IMR-90 (cell line): ENCODE measurements around the gene RRP9. TPM values are rescaled to one million over a fixed set of nuclear protein-coding genes. Genes with fewer than 3 reads are reported as not detected.

Experiments
- ATAC-seq: fragments of 200-7000 bp; cut with Tn5 transposase; 2 replicates; pipeline ENCODE4 v1.9.1; 2020; ENCODE audit warnings: low read depth, mild to moderate bottlenecking, moderate library complexity
- BruUV-seq: library from RNA; stranded (reverse); fragments of 400-500 nt; replicated peaks from 2 replicates; lab custom pipeline; 2021; lab: Mats Ljungman, UMichigan
- CTCF ChIA-PET: fragments of 300-600 bp; formaldehyde crosslinking; extraction: SDS; loops from one replicate; lab custom pipeline; 2021; ENCODE audit warnings: antibody characterized with exemption; lab: Yijun Ruan, JAX
- POLR2A ChIA-PET: fragments of 300-600 bp; sonication (Branson Sonifier 250); formaldehyde crosslinking; loops from one replicate; lab custom pipeline; 2022; ENCODE audit warnings: antibody characterized with exemption; ENCODE audit not compliant: unreplicated experiment; lab: Charles Lee
- DNase-seq: peaks from one replicate; pipeline ENCODE4 v3.0.0; 2013
- H2AFZ ChIP-seq: replicated peaks from 2 replicates; pipeline ENCODE3; 2013; ENCODE audit warnings: low read length, mild to moderate bottlenecking; ENCODE audit not compliant: poor library complexity
- H2AK5ac ChIP-seq: 2 replicates; pipeline ENCODE4 v1.6.1; 2013; ENCODE audit warnings: low read depth, low read length, inconsistent platforms
- H2AK9ac ChIP-seq: replicated peaks from 2 replicates; pipeline ENCODE3; 2013; ENCODE audit warnings: mild to moderate bottlenecking, low read depth, low read length, moderate library complexity; ENCODE audit not compliant: poor library complexity
- H2BK120ac ChIP-seq: 2 replicates; pipeline ENCODE4 v1.6.1; 2013; ENCODE audit warnings: low read depth, low read length, inconsistent platforms
- H2BK15ac ChIP-seq: 3 replicates; pipeline ENCODE4 v1.6.1; 2013; ENCODE audit warnings: low read depth, low read length, inconsistent platforms
- H2BK20ac ChIP-seq: 2 replicates; pipeline ENCODE4 v1.6.1; 2013; ENCODE audit warnings: low read depth, mild to moderate bottlenecking, inconsistent platforms, low read length, moderate library complexity
- H2BK5ac ChIP-seq: 2 replicates; pipeline ENCODE4 v1.6.1; 2013; ENCODE audit warnings: mild to moderate bottlenecking, low read depth, low read length, inconsistent platforms; ENCODE audit not compliant: poor library complexity, severe bottlenecking
- H3K14ac ChIP-seq: replicated peaks from 2 replicates; pipeline ENCODE4 v1.6.1; 2013; ENCODE audit warnings: low read depth, low read length, inconsistent platforms
- H3K18ac ChIP-seq: 2 replicates; pipeline ENCODE4 v1.6.1; 2013; ENCODE audit warnings: low read depth, low read length, control low read depth
- H3K23ac ChIP-seq: 2 replicates; pipeline ENCODE4 v1.6.1; 2013; ENCODE audit warnings: low read depth, low read length, inconsistent platforms
- H3K27ac ChIP-seq: 2 replicates; pipeline ENCODE4 v1.5.1; 2013; ENCODE audit warnings: mild to moderate bottlenecking, control low read depth, low read length; ENCODE audit not compliant: insufficient read depth
- H3K27me3 ChIP-seq: 2 replicates; pipeline ENCODE4 v1.6.1; 2013; ENCODE audit warnings: low read length; ENCODE audit not compliant: control insufficient read depth, insufficient read depth
- H3K36me3 ChIP-seq: 2 replicates; pipeline ENCODE4 v1.6.1; 2013; ENCODE audit warnings: low read length, mixed read lengths; ENCODE audit not compliant: control insufficient read depth, insufficient read depth
- H3K4ac ChIP-seq: 2 replicates; pipeline ENCODE4 v1.6.1; 2013; ENCODE audit warnings: low read depth, low read length, inconsistent platforms
- H3K4me1 ChIP-seq: 2 replicates; pipeline ENCODE4 v1.6.1; 2013; ENCODE audit warnings: low read length, mixed read lengths; ENCODE audit not compliant: control insufficient read depth, insufficient read depth
- H3K4me2 ChIP-seq: 2 replicates; pipeline ENCODE4 v1.6.1; 2013; ENCODE audit warnings: low read depth, mild to moderate bottlenecking, control low read depth, low read length, moderate library complexity
- H3K4me3 ChIP-seq: 2 replicates; pipeline ENCODE4 v1.5.1; 2013; ENCODE audit warnings: low read depth, mild to moderate bottlenecking, control low read depth, low read length, moderate library complexity; ENCODE audit not compliant: insufficient read depth
- H3K56ac ChIP-seq: 2 replicates; pipeline ENCODE4 v1.6.1; 2013; ENCODE audit warnings: low read length, inconsistent platforms; ENCODE audit not compliant: insufficient read depth; ENCODE audit errors: extremely low read depth
- H3K79me1 ChIP-seq, 2 experiments: 2 replicates each; pipeline ENCODE4 v1.6.1; 2013; ENCODE audit warnings: low read length in 2 of 2, inconsistent platforms in 1 of 2, low read depth in 1 of 2
- H3K9ac ChIP-seq: 2 replicates; pipeline ENCODE4 v1.6.1; 2013; ENCODE audit warnings: low read depth, low read length, control low read depth
- H3K9me1 ChIP-seq: 2 replicates; pipeline ENCODE4 v1.6.1; 2013; ENCODE audit warnings: low read length, inconsistent platforms; ENCODE audit not compliant: insufficient read depth
- H3K9me3 ChIP-seq: 2 replicates; pipeline ENCODE4 v1.6.1; 2013; ENCODE audit warnings: low read length; ENCODE audit not compliant: control insufficient read depth, insufficient read depth
- H4K20me1 ChIP-seq: 2 replicates; pipeline ENCODE4 v1.6.1; 2013; ENCODE audit warnings: low read length, inconsistent platforms; ENCODE audit not compliant: insufficient read depth
- H4K5ac ChIP-seq: 2 replicates; pipeline ENCODE4 v1.6.1; 2013; ENCODE audit warnings: mild to moderate bottlenecking, low read depth, low read length, control low read depth
- H4K8ac ChIP-seq, 2 experiments: 2 replicates each; pipeline ENCODE4 v1.6.1; 2013; ENCODE audit warnings: low read depth in 2 of 2, low read length in 2 of 2, control low read depth in 1 of 2, inconsistent platforms in 1 of 2
- H4K91ac ChIP-seq: 2 replicates; pipeline ENCODE4 v1.6.1; 2013; ENCODE audit warnings: low read depth, low read length, inconsistent platforms; ENCODE audit not compliant: insufficient read depth
- CHD1 ChIP-seq: IDR thresholded peaks from 2 replicates; pipeline ENCODE4 v1.6.1; 2012; ENCODE audit warnings: low read depth, low read length, improper control_type of control experiment
- ELK1 ChIP-seq: fragments of 150-350 bp; IDR thresholded peaks from 2 replicates; pipeline ENCODE4 v1.6.1; 2016; ENCODE audit warnings: low read depth, mild to moderate bottlenecking, low read length, moderate library complexity, borderline replicate concordance
- FOS ChIP-seq: fragments of 150-350 bp; IDR thresholded peaks from 2 replicates; pipeline ENCODE4 v1.6.1; 2016; ENCODE audit warnings: low read depth, low read length
- MXI1 ChIP-seq: IDR thresholded peaks from 2 replicates; pipeline ENCODE4 v1.6.1; 2012; ENCODE audit warnings: low read depth, mild to moderate bottlenecking, low read length, moderate library complexity, borderline replicate concordance
- RCOR1 ChIP-seq: IDR thresholded peaks from 2 replicates; pipeline ENCODE4 v1.6.1; 2012; ENCODE audit warnings: mild to moderate bottlenecking, low read length, improper control_type of control experiment; ENCODE audit not compliant: insufficient replicate concordance
- RFX5 ChIP-seq: IDR thresholded peaks from 2 replicates; pipeline ENCODE4 v1.8.0; 2012; ENCODE audit warnings: low read depth, mild to moderate bottlenecking, low read length, moderate library complexity
- SMC3 ChIP-seq: fragments of 150-350 bp; IDR thresholded peaks from 2 replicates; pipeline ENCODE4 v1.6.1; 2016; ENCODE audit warnings: low read depth, mild to moderate bottlenecking, antibody characterized with exemption, low read length, moderate library complexity
- USF2 ChIP-seq: fragments of 150-350 bp; IDR thresholded peaks from 2 replicates; pipeline ENCODE4 v1.6.1; 2017; ENCODE audit warnings: mild to moderate bottlenecking, antibody characterized with exemption, low read length, low read depth
- WGBS, 2 experiments: methylation state at CpG; one replicate each; pipeline versions ENCODE4 v1.1.5 to v1.1.7; 2013; ENCODE audit warnings: missing lambda C conversion rate in 2 of 2; ENCODE audit not compliant: insufficient read length in 1 of 2; ENCODE audit errors: extremely low coverage in 2 of 2; 5-methylcytosine and 5-hydroxymethylcytosine counted together
- dilution Hi-C: fragments of 300-500 bp; cut with HindIII; formaldehyde crosslinking; loops from one replicate; pipeline ENCODE4 v1.14.3; 2018; ENCODE audit warnings: low sequenced_read_pairs; ENCODE audit not compliant: unreplicated experiment
- in situ Hi-C: fragments of 300-500 bp; cut with MboI; formaldehyde crosslinking; loops from 3 replicates; pipeline ENCODE4 v1.14.3; 2019; ENCODE audit warnings: low sequenced_read_pairs, inconsistent platforms, mixed read lengths
- intact Hi-C: fragments of 100-400 bp; cut with micrococcal nuclease; formaldehyde crosslinking; loops from 2 replicates; pipeline ENCODE4 v1.10.0; 2022
- polyA plus RNA-seq, 3 experiments: library from polyadenylated mRNA; depleted of rRNA; stranded (reverse); fragments of >200 nt; gene quantifications; 2 replicates each; pipeline ENCODE4 v1.2.3, GENCODE V29; 2012; ENCODE audit warnings: low replicate concordance in 1 of 3
- total RNA-seq: library from RNA; depleted of rRNA; stranded (reverse); fragments of >200 nt; gene quantifications from 2 replicates; pipeline ENCODE4 v1.2.3, GENCODE V29; 2012

Gene RRP9
- total and polyA plus RNA-seq, 2 of the 4 experiments (the other 2 are of a cell fraction): 30.9 to 39.8 TPM

GRCh38 chr3:51948016-51948580 is 6.4 kb upstream of the RRP9 start:
- dilution Hi-C loops (no loop called here), in situ Hi-C loops (loop anchor here (25.0 kb wide), 1 partner anchor 561 kb away; the partner anchor contains the start of genes MANF and RBM15B), intact Hi-C loops (no loop called here)
- no peak overlapping the region for H2BK15ac ChIP-seq
- H2BK5ac ChIP-seq: no peak overlapping the region
- H4K5ac ChIP-seq: no peak overlapping the region
- no peak overlapping the region for H3K4me2 ChIP-seq
- peaks cover 7% of the 10 kb centered on the region for H3K9me1 ChIP-seq
- H3K4me1 ChIP-seq: peaks cover 5% of the 10 kb centered on the region
- H2AK9ac ChIP-seq: no peak overlapping the region
- ChIA-PET CTCF (interaction anchor here (0.6 kb wide), 1 partner anchor 467 kb away, joined by 3 read pairs; no protein-coding TSS in a partner anchor), POLR2A (no interaction called here)
- no peaks in the 10 kb centered on the region for H4K20me1 ChIP-seq
- H3K79me1 ChIP-seq: peaks cover 2 to 5% of the 10 kb centered on the region in 2 experiments; a peak in 1 of 4 replicates
- no peak overlapping the region for H3K18ac ChIP-seq
- ATAC-seq: no peak
- H3K4ac ChIP-seq: no peak overlapping the region
- H3K14ac ChIP-seq: no peak overlapping the region
- no peak overlapping the region for H4K91ac ChIP-seq
- H2AK5ac ChIP-seq: no peak overlapping the region
- WGBS, 2 experiments: 90% methylated on average over 6 of the region's 10 CpGs; no CpG with 5 or more reads in 1 of the 2 experiments
- no peak overlapping the region for H3K4me3 ChIP-seq
- TF ChIP-seq SMC3: no peak
- TF ChIP-seq ELK1: no peak
- no peak for TF ChIP-seq CHD1
- TF ChIP-seq RFX5: no peak
- no peak for TF ChIP-seq RCOR1
- no peak for TF ChIP-seq MXI1
- no peak for TF ChIP-seq USF2
- TF ChIP-seq FOS: no peak
- no peaks in the 10 kb centered on the region for H3K9me3 ChIP-seq
- H3K9ac ChIP-seq: no peak overlapping the region
- no peak overlapping the region for H2BK120ac ChIP-seq
- no TSS peak for BruUV-seq
- no peaks in the 10 kb centered on the region for H3K27me3 ChIP-seq
- H3K56ac ChIP-seq: no peak overlapping the region
- peaks cover 2% of the 10 kb centered on the region; the same call in 1 of the 2 replicates for H3K36me3 ChIP-seq
- no peak overlapping the region for H4K8ac ChIP-seq
- no peak overlapping the region for H2BK20ac ChIP-seq
- no peak overlapping the region for H3K23ac ChIP-seq
- no peak overlapping the region for H2AFZ ChIP-seq
- no peak overlapping the region for H3K27ac ChIP-seq
- no peak for DNase-seq
